Thymus (tissue), 11 donors: Measurements from ENCODE around the gene WNT2B. TPM values are rescaled to one million over a fixed set of nuclear protein-coding genes. Genes with fewer than 3 reads are reported as not detected.
"Not testable (repeated sequence)": the region's sequence is repeated elsewhere in the genome, so short reads cannot be mapped to it uniquely, and the experiment has no call there.

Experiments used
- DNase-seq, 9 donors: peaks; one replicate each; pipeline ENCODE4 v3.0.0-alpha.2; 2013; ENCODE audit warnings: low spot score in 9 of 9, low read depth in 6 of 9, missing footprints in 1 of 9
- H3K27ac ChIP-seq, 2 donors: one replicate each; pipeline ENCODE4 v1.5.1; 2013; ENCODE audit warnings: control low read depth in 1 of 2, low read depth in 1 of 2, low read length in 1 of 2, mild to moderate bottlenecking in 1 of 2, moderate library complexity in 1 of 2
- H3K27me3 ChIP-seq, 2 donors: one replicate each; pipeline ENCODE4 v1.5.1; 2013; ENCODE audit warnings: low read length in 1 of 2; ENCODE audit not compliant: control insufficient read depth in 2 of 2, insufficient read depth in 1 of 2
- H3K36me3 ChIP-seq, 2 donors: one replicate each; pipeline ENCODE4 v1.5.1; 2013; ENCODE audit warnings: low read length in 1 of 2, mild to moderate bottlenecking in 1 of 2, moderate library complexity in 1 of 2; ENCODE audit not compliant: control insufficient read depth in 2 of 2, insufficient read depth in 2 of 2
- H3K4me1 ChIP-seq, 2 donors: one replicate each; pipeline ENCODE4 v1.5.1; 2013; ENCODE audit warnings: low read length in 2 of 2; ENCODE audit not compliant: control insufficient read depth in 2 of 2, insufficient read depth in 2 of 2
- H3K4me3 ChIP-seq, 2 donors: one replicate each; pipeline ENCODE4 v1.5.1; 2013; ENCODE audit warnings: low read length in 2 of 2, control low read depth in 1 of 2, mild to moderate bottlenecking in 1 of 2
- H3K9me3 ChIP-seq, 2 donors: one replicate each; pipeline ENCODE4 v1.5.1; 2013; ENCODE audit warnings: low read length in 1 of 2, mild to moderate bottlenecking in 1 of 2; ENCODE audit not compliant: control insufficient read depth in 2 of 2, insufficient read depth in 1 of 2
- WGBS: extraction: QIAGEN DNeasy Blood & Tissue Kit; methylation state at CpG from one replicate; pipeline ENCODE4 v1.1.7; 2013; 5-methylcytosine and 5-hydroxymethylcytosine counted together
- polyA plus RNA-seq: library from polyadenylated mRNA; stranded (reverse); fragments of 200-250 nt; gene quantifications from one replicate; pipeline ENCODE4 v1.2.3, GENCODE V29; 2013
- total RNA-seq: library from RNA; stranded (reverse); fragments of 120-200 nt; gene quantifications from one replicate; pipeline ENCODE4 v1.2.4, GENCODE V29; 2013
- donor health status: healthy.

The WNT2B gene
- total and polyA plus RNA-seq, 2 donors: 0.42 to 0.64 TPM

- H3K27me3 ChIP-seq: peaks cover 0 to 8% of the 10 kb centered on the region in 2 donors
- 74% methylated on average over 3 of the region's 3 CpGs for WGBS
- H3K27ac ChIP-seq: no peak overlapping the region
- no peaks in the 10 kb centered on the region for H3K9me3 ChIP-seq
- no peak overlapping the region for H3K4me3 ChIP-seq
- H3K36me3 ChIP-seq: no peaks in the 10 kb centered on the region
- H3K4me1 ChIP-seq: peaks cover 0 to 2% of the 10 kb centered on the region in 2 donors
- DNase-seq: no peak
Measured at GRCh38 chr1:112470966-112471365, 37.8 kb upstream of the WNT2B start.

- 98% methylated on average over 1 of the region's 1 CpG for WGBS
- Histone ChIP-seq H3K36me3 (no peaks in the 10 kb centered on the region), H3K4me3 (no peak overlapping the region), H3K9me3 (peaks cover 0 to 2% of the 10 kb centered on the region in 2 donors), H3K27me3 (no peaks in the 10 kb centered on the region), H3K4me1 (no peaks in the 10 kb centered on the region), H3K27ac (no peak overlapping the region)
- DNase-seq: no peak
Measured at GRCh38 chr1:112472142-112472541, 36.6 kb upstream of the WNT2B start.

- Histone ChIP-seq H3K27ac (no peak overlapping the region), H3K27me3 (no peaks in the 10 kb centered on the region), H3K9me3 (peaks cover 0 to 4% of the 10 kb centered on the region in 2 donors), H3K36me3 (no peaks in the 10 kb centered on the region), H3K4me3 (no peak overlapping the region), H3K4me1 (no peaks in the 10 kb centered on the region)
- DNase-seq: no peak
Measured at GRCh38 chr1:112477550-112477949, 31.2 kb upstream of the WNT2B start.

GRCh38 chr1:112478314-112478713 lies 30.5 kb upstream of the WNT2B start:
- Histone ChIP-seq H3K9me3 (peaks cover 0 to 4% of the 10 kb centered on the region in 2 donors), H3K27ac (no peak overlapping the region), H3K36me3 (no peaks in the 10 kb centered on the region), H3K4me3 (no peak overlapping the region), H3K4me1 (no peaks in the 10 kb centered on the region), H3K27me3 (no peaks in the 10 kb centered on the region)
- no peak for DNase-seq
- 97% methylated on average over 1 of the region's 1 CpG for WGBS

- not testable (repeated sequence) for H3K36me3 ChIP-seq, H3K9me3 ChIP-seq, DNase-seq, H3K4me1 ChIP-seq, H3K27me3 ChIP-seq, H3K27ac ChIP-seq, H3K4me3 ChIP-seq
- 93% methylated on average over 1 of the region's 1 CpG for WGBS
Measured at GRCh38 chr1:112486063-112486462, 22.7 kb upstream of the WNT2B start.

GRCh38 chr1:112487686-112488085 lies 21.1 kb upstream of the WNT2B start:
- H3K27me3 ChIP-seq, H3K4me1 ChIP-seq, DNase-seq, H3K27ac ChIP-seq, H3K9me3 ChIP-seq, H3K4me3 ChIP-seq, H3K36me3 ChIP-seq: not testable (repeated sequence)
- 90% methylated on average over 6 of the region's 6 CpGs for WGBS

GRCh38 chr1:112488141-112488540 lies 20.6 kb upstream of the WNT2B start:
- 97% methylated on average over 5 of the region's 5 CpGs for WGBS
- H3K27ac ChIP-seq: no peak overlapping the region
- no peak overlapping the region for H3K4me3 ChIP-seq
- H3K36me3 ChIP-seq: no peaks in the 10 kb centered on the region
- H3K4me1 ChIP-seq: no peaks in the 10 kb centered on the region
- no peaks in the 10 kb centered on the region for H3K9me3 ChIP-seq
- H3K27me3 ChIP-seq: peaks cover 0 to 4% of the 10 kb centered on the region in 2 donors
- DNase-seq: no peak

- peaks cover 0 to 8% of the 10 kb centered on the region in 2 donors for H3K27me3 ChIP-seq
- H3K36me3 ChIP-seq: no peaks in the 10 kb centered on the region
- H3K9me3 ChIP-seq: no peaks in the 10 kb centered on the region
- no peak for DNase-seq
- no peak overlapping the region for H3K27ac ChIP-seq
- H3K4me3 ChIP-seq: no peak overlapping the region
- 40% methylated on average over 1 of the region's 1 CpG for WGBS
- H3K4me1 ChIP-seq: no peaks in the 10 kb centered on the region
Measured at GRCh38 chr1:112492076-112492475, 16.7 kb upstream of the WNT2B start.

GRCh38 chr1:112493351-112493750 lies 15.4 kb upstream of the WNT2B start:
- H3K27ac ChIP-seq: no peak overlapping the region
- no peaks in the 10 kb centered on the region for H3K9me3 ChIP-seq
- 97% methylated on average over 6 of the region's 6 CpGs for WGBS
- H3K4me3 ChIP-seq: no peak overlapping the region
- peaks cover 0 to 9% of the 10 kb centered on the region in 2 donors for H3K27me3 ChIP-seq
- DNase-seq: no peak
- no peaks in the 10 kb centered on the region for H3K4me1 ChIP-seq
- no peaks in the 10 kb centered on the region for H3K36me3 ChIP-seq

- WGBS: 93% methylated on average over 5 of the region's 5 CpGs
- H3K27ac ChIP-seq: no peak overlapping the region
- H3K4me3 ChIP-seq: no peak overlapping the region
- no peaks in the 10 kb centered on the region for H3K4me1 ChIP-seq
- H3K36me3 ChIP-seq: no peaks in the 10 kb centered on the region
- H3K9me3 ChIP-seq: no peaks in the 10 kb centered on the region
- DNase-seq: no peak
- H3K27me3 ChIP-seq: peaks cover 8 to 30% of the 10 kb centered on the region in 2 donors
Measured at GRCh38 chr1:112496290-112496689, 12.5 kb upstream of the WNT2B start.
